CD14-positive monocyte (primary cell): Measurements from ENCODE around the gene MDM4. TPM values are rescaled to one million over a fixed set of nuclear protein-coding genes. Genes with fewer than 3 reads are reported as not detected.

Experiments
- DNase-seq, 3 donors: peaks; one replicate each; pipeline ENCODE4 v3.0.0-alpha.2; 2011 to 2022
- H2AFZ ChIP-seq: 2 replicates; pipeline ENCODE4 v1.6.0; 2012; ENCODE audit warnings: mild to moderate bottlenecking, low read depth, low read length, inconsistent platforms; ENCODE audit not compliant: insufficient read depth, poor library complexity, severe bottlenecking
- H3K27ac ChIP-seq, 2 donors: 1 replicate in 1 of 2; 2 replicates in 1 of 2; pipeline ENCODE4 v1.5.1; 2012 to 2013; ENCODE audit warnings: low read length in 2 of 2, control low read depth in 1 of 2, inconsistent platforms in 1 of 2, low read depth in 1 of 2, mild to moderate bottlenecking in 1 of 2
- H3K27me3 ChIP-seq, 2 donors: one replicate each; pipeline versions ENCODE4 v1.6.0 to v1.6.1; 2011 to 2013; ENCODE audit warnings: low read length in 2 of 2; ENCODE audit not compliant: control insufficient read depth in 2 of 2, insufficient read depth in 2 of 2
- H3K36me3 ChIP-seq, 2 donors: replicated peaks in 1 of 2; 1 replicate in 1 of 2; 2 replicates in 1 of 2; pipeline versions ENCODE4 v1.5.1 to v1.6.1; 2012 to 2013; ENCODE audit warnings: low read length in 2 of 2, control low read depth in 1 of 2, inconsistent platforms in 1 of 2, mild to moderate bottlenecking in 1 of 2; ENCODE audit not compliant: insufficient read depth in 2 of 2, control insufficient read depth in 1 of 2
- H3K4me1 ChIP-seq, 2 donors: 1 replicate in 1 of 2; 2 replicates in 1 of 2; pipeline versions ENCODE4 v1.5.1 to v1.6.1; 2012 to 2013; ENCODE audit warnings: low read length in 2 of 2, control low read depth in 1 of 2, inconsistent platforms in 1 of 2, mild to moderate bottlenecking in 1 of 2, moderate library complexity in 1 of 2; ENCODE audit not compliant: insufficient read depth in 2 of 2, control insufficient read depth in 1 of 2
- H3K4me2 ChIP-seq: replicated peaks from 2 replicates; pipeline ENCODE3; 2012; ENCODE audit warnings: low read length, moderate library complexity, mild to moderate bottlenecking; ENCODE audit not compliant: poor library complexity, severe bottlenecking; ENCODE audit errors: extremely low read depth
- H3K4me3 ChIP-seq, 3 experiments: fragments of 200-600 bp in 1 of 3; sonication (generic) in 1 of 3; replicated peaks in 1 of 3; 1 replicate in 2 of 3; 2 replicates in 1 of 3; pipeline ENCODE4 v1.5.1; 2011 to 2013; ENCODE audit warnings: low read length in 3 of 3, mild to moderate bottlenecking in 3 of 3, control low read depth in 2 of 3, low read depth in 2 of 3, inconsistent platforms in 1 of 3, moderate library complexity in 1 of 3
- H3K79me2 ChIP-seq: 2 replicates; pipeline ENCODE4 v1.6.0; 2012; ENCODE audit warnings: mild to moderate bottlenecking, control low read depth, inconsistent platforms, low read length, moderate library complexity; ENCODE audit not compliant: insufficient read depth
- H3K9ac ChIP-seq: 2 replicates; pipeline ENCODE4 v1.6.0; 2017; ENCODE audit warnings: low read length, mild to moderate bottlenecking; ENCODE audit not compliant: insufficient read depth, poor library complexity, severe bottlenecking
- H3K9me3 ChIP-seq, 2 donors: replicated peaks in 1 of 2; 1 replicate in 1 of 2; 2 replicates in 1 of 2; pipeline versions ENCODE4 v1.5.1 to v1.6.1; 2012 to 2013; ENCODE audit warnings: low read length in 2 of 2, control low read depth in 1 of 2; ENCODE audit not compliant: control insufficient read depth in 1 of 2, insufficient read depth in 1 of 2
- H4K20me1 ChIP-seq: 2 replicates; pipeline ENCODE4 v1.6.0; 2012; ENCODE audit warnings: mild to moderate bottlenecking, low read length, control low read depth, moderate library complexity; ENCODE audit not compliant: insufficient read depth
- H3K27ac Mint-ChIP-seq, 7 donors: one replicate each; pipeline ENCODE4 v1.8.0; 2020; ENCODE audit warnings: mild to moderate bottlenecking in 7 of 7, mixed read lengths in 7 of 7, moderate library complexity in 6 of 7, inconsistent platforms in 2 of 7
- H3K27me3 Mint-ChIP-seq, 3 donors: one replicate each; pipeline ENCODE4 v1.8.0; 2021 to 2022; ENCODE audit warnings: low read depth in 3 of 3, mild to moderate bottlenecking in 3 of 3, mixed read lengths in 3 of 3, moderate library complexity in 3 of 3, inconsistent platforms in 1 of 3
- H3K36me3 Mint-ChIP-seq, 2 donors: one replicate each; pipeline ENCODE4 v1.8.0; 2020; ENCODE audit warnings: mixed read lengths in 2 of 2, inconsistent platforms in 1 of 2, mild to moderate bottlenecking in 1 of 2
- H3K4me1 Mint-ChIP-seq: one replicate; pipeline ENCODE4 v1.8.0; 2020; ENCODE audit warnings: mild to moderate bottlenecking, mixed read lengths
- H3K4me3 Mint-ChIP-seq, 2 donors: one replicate each; pipeline ENCODE4 v1.8.0; 2020; ENCODE audit warnings: mild to moderate bottlenecking in 2 of 2, mixed read lengths in 2 of 2, moderate library complexity in 1 of 2
- H3K9me3 Mint-ChIP-seq, 7 donors: one replicate each; pipeline ENCODE4 v1.8.0; 2020 to 2022; ENCODE audit warnings: mixed read lengths in 7 of 7, mild to moderate bottlenecking in 6 of 7, moderate library complexity in 6 of 7, inconsistent platforms in 2 of 7
- WGBS: methylation state at CpG from one replicate; pipeline ENCODE4 v1.1.5; 2013; ENCODE audit warnings: missing lambda C conversion rate; ENCODE audit not compliant: insufficient coverage; 5-methylcytosine and 5-hydroxymethylcytosine counted together
- intact Hi-C, 2 donors: fragments of 100-400 bp; cut with micrococcal nuclease; formaldehyde crosslinking; loops; one replicate each; pipeline versions ENCODE4 v1.15.0 to v1.15.1; 2023
- polyA plus RNA-seq, 3 donors: library from polyadenylated mRNA; depleted of rRNA in 1 of 3; unstranded in 2 of 3; stranded (reverse) in 1 of 3; fragments of 300-500 nt in 2 of 3; fragments of >200 nt in 1 of 3; fragmentation: Illumina TruSeq in 2 of 3; gene quantifications; 1 replicate in 2 of 3; 2 replicates in 1 of 3; pipeline ENCODE4 v1.2.3, GENCODE V29; 2012 to 2021
- TF ChIP-seq, protein P1 (sequence below): fragments of 200-600 bp; IDR thresholded peaks from one replicate; pipeline ENCODE4 v1.8.0; 2022; ENCODE audit warnings: antibody characterized with exemption, mild to moderate bottlenecking

The MDM4 gene
- polyA plus RNA-seq, 3 donors: 7.8 to 37.0 (median 10.2) TPM

DNA sequence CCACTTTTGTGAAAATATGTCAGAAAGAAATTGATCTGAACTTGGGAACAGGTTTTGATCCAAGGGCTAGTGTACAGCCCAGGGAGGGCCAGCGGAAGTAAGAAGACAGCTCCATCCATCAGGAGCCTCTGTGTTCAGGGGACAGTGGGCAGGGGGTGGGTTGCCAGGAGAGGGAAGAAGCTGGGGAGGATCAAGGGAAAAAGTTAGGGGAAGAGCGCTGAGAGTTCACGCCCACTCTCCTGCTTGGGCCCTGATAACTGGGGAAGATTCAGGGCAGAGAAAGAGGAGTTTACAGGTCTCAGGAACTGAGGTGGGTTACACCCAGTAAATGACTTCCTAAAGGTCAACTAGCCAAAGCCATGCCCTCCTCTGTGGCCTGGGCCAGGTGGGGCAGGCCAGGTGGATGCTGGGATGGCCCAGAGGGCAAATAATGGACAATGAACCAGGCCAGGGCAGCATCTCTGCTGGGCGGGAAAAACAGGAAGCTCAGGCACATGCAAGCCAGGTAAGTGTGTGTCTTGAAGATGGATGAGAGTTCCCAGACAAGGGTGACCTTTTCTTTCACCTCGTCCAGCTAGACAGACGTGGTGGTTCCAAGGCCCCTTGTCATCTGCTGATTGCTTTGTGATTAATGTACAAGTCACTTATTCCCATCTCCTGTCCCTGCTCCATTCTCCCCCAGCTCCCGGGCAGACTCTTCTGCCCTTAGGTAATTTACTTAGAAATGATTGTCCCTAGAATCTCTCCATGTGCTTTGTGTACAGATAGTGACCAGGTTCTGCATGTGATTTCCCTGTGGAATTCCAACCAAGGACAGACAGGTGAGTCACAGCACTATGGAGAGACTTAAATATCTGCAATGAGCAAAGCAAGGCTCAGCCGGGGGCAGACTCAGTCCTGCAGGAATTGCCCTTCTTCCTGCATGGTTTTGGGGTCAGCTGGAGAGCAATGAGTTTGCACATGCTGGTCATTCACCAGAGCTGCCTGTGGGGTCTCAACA is 57.0 kb downstream of the MDM4 start:
- Mint-ChIP-seq H3K27me3 (peaks cover 0 to 3% (median 0%) of the 10 kb centered on the region in 3 donors), H3K36me3 (peaks cover 65 to 83% of the 10 kb centered on the region in 2 donors), H3K4me1 (peaks cover 17% of the 10 kb centered on the region), H3K4me3 (no peak overlapping the region), H3K27ac (peak overlapping the region in 1 of 7 donors; percentile 57), H3K9me3 (peaks cover 0 to 2% (median 0%) of the 10 kb centered on the region in 7 donors)
- H3K4me1 ChIP-seq: peaks cover 2 to 3% of the 10 kb centered on the region in 2 donors
- no peak overlapping the region for H3K4me2 ChIP-seq
- H3K4me3 ChIP-seq: no peak overlapping the region
- H3K9me3 ChIP-seq: no peaks in the 10 kb centered on the region
- no peak overlapping the region for H2AFZ ChIP-seq
- TF ChIP-seq, protein P1, sequence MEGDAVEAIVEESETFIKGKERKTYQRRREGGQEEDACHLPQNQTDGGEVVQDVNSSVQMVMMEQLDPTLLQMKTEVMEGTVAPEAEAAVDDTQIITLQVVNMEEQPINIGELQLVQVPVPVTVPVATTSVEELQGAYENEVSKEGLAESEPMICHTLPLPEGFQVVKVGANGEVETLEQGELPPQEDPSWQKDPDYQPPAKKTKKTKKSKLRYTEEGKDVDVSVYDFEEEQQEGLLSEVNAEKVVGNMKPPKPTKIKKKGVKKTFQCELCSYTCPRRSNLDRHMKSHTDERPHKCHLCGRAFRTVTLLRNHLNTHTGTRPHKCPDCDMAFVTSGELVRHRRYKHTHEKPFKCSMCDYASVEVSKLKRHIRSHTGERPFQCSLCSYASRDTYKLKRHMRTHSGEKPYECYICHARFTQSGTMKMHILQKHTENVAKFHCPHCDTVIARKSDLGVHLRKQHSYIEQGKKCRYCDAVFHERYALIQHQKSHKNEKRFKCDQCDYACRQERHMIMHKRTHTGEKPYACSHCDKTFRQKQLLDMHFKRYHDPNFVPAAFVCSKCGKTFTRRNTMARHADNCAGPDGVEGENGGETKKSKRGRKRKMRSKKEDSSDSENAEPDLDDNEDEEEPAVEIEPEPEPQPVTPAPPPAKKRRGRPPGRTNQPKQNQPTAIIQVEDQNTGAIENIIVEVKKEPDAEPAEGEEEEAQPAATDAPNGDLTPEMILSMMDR: no peak
- no peak for DNase-seq
- no peaks in the 10 kb centered on the region for H3K79me2 ChIP-seq
- H4K20me1 ChIP-seq: no peaks in the 10 kb centered on the region
- H3K36me3 ChIP-seq: peaks cover 33 to 62% of the 10 kb centered on the region in 2 donors
- intact Hi-C loops: no loop called here
- H3K27ac ChIP-seq: no peak overlapping the region
- 91% methylated on average over 5 of the region's 8 CpGs for WGBS
- no peaks in the 10 kb centered on the region for H3K27me3 ChIP-seq
- no peak overlapping the region for H3K9ac ChIP-seq

DNA sequence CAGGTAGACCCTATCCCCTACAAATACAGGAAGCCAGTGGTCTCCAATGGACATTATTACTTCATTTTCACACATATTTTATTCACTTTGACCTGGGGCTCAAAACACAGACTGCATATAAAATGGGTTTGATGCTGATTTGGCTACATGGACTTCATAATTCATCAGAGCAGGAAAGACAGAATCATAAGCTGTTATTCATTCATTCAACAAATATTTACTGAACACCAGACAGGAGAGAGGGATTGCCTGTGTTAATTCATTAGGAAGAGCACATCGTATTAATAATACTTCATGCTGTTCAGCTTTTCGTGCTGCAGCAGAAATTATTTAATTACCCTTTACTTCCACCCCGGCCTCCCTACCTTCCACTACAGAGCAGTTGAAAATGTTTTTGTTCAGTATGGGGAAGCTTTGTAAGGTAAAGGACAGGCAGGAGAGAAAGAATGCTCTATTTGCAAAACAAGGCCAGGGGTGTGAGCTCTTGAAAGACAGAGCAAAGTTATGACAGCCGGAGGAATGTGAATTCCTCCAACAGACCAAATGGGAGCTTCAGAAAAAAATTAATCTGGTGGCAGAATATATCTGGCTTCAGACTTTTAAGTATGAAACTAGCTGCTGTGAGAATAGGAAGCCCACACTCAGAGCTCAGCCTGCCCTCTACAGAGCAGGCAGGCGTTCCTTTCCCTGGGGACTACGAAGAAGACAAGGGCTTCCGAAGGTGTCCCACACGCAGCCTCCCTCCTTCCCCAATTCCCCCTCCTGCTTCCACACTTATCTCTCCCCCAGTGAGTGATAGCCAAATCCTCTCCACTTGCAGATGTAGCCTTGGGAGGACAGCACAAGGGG is 58.0 kb downstream of the MDM4 start:
- Histone ChIP-seq H3K4me3 (no peak overlapping the region), H3K27me3 (no peaks in the 10 kb centered on the region), H3K4me1 (peaks cover 7 to 13% of the 10 kb centered on the region in 2 donors), H3K9me3 (no peaks in the 10 kb centered on the region), H3K4me2 (no peak overlapping the region), H2AFZ (no peak overlapping the region), H3K36me3 (peaks cover 23 to 52% of the 10 kb centered on the region in 2 donors), H4K20me1 (no peaks in the 10 kb centered on the region), H3K79me2 (no peaks in the 10 kb centered on the region), H3K27ac (no peak overlapping the region), H3K9ac (no peak overlapping the region)
- Mint-ChIP-seq H3K27me3 (peaks cover 0 to 3% (median 0%) of the 10 kb centered on the region in 3 donors), H3K36me3 (peaks cover 54 to 73% of the 10 kb centered on the region in 2 donors), H3K9me3 (peaks cover 0 to 2% (median 0%) of the 10 kb centered on the region in 7 donors), H3K4me1 (peaks cover 26% of the 10 kb centered on the region), H3K27ac (peak overlapping the region in 1 of 7 donors; percentile 66), H3K4me3 (no peak overlapping the region)
- 93% methylated on average over 3 of the region's 8 CpGs for WGBS
- intact Hi-C loops: no loop called here
- no peak for DNase-seq
- TF ChIP-seq, protein P1: no peak
